ENCODE measurements around the gene IRF2. TPM values are rescaled to one million over a fixed set of nuclear protein-coding genes. Genes with fewer than 3 reads are reported as not detected.
A peak's percentile ranks its signal among the peaks of the same experiment; 100 is the strongest.

IRF2 gene
- total RNA-seq (ENCODE audit: low replicate concordance) = 19.7 and 23.6 TPM in 2 replicates
- long read RNA-seq, transcript IRF2-201 (9 exons, 2,303 nt) = major isoform, 5 of 11 reads
- long read RNA-seq, partial matches to known transcripts = 2 of 11 reads
- long read RNA-seq, other reads (novel, unspliced or antisense) = 4 of 11 reads

DNA sequence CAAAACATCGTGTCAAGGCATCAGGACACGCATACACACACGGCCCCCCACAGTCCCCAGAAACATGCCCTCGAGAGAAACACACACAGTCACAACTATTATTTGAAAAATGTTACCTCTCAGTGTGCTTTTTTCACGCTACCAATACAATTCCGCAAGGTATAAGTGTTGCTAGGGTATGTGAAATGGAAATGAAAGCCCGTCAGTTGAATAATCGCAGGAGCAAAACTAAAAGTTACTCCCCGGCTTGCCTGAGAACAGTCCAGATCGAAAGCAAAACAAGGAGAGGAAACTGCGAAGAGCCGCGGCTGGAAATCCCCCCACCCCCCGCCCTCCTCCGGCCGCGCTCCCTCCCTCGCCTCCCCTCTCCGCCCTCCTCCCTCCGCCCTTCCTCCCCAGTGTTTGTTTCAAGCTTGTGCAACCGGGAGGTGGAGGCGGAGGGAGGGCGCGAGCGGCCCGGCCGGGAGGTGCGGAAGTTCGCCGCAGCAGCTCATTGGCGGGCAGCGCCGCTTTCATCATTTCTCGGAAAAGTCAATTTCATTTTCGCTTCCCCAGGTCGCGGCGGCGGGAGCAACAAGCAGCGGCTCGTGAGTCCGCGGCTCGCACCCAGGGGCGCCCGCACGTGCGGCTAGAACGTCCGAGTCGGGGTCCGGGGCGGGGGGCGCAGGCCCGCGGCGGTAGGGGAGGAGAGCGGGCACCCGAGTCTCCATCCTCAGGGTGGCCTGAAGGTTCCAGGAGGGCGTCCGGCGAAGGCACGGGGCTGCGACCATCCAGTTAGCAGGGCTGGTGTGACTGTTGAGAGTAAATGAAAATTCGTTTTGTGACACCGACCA is at the start of gene IRF2:
Gene IRF2, minus strand, starts transcription at position 288 of the 833 bp plus-strand sequence. CDS start 45,486 bp downstream, outside the sequence.
- peak; percentile 91 for DNase-seq (ENCODE audit: extremely low spot score, unreplicated experiment)
- Mint-ChIP-seq H3K4me1 (ENCODE audit: unreplicated experiment) (peaks cover 35% of the 10 kb centered on the region), H3K9me3 (no peaks in the 10 kb centered on the region), H3K4me3 (peak within 1 kb of the TSS; percentile 100), H3K27me3 (no peaks in the 10 kb centered on the region), H3K36me3 (no peaks in the 10 kb centered on the region), H3K27ac (peak within 1 kb of the TSS; percentile 99)
- TF ChIP-seq, protein P1, sequence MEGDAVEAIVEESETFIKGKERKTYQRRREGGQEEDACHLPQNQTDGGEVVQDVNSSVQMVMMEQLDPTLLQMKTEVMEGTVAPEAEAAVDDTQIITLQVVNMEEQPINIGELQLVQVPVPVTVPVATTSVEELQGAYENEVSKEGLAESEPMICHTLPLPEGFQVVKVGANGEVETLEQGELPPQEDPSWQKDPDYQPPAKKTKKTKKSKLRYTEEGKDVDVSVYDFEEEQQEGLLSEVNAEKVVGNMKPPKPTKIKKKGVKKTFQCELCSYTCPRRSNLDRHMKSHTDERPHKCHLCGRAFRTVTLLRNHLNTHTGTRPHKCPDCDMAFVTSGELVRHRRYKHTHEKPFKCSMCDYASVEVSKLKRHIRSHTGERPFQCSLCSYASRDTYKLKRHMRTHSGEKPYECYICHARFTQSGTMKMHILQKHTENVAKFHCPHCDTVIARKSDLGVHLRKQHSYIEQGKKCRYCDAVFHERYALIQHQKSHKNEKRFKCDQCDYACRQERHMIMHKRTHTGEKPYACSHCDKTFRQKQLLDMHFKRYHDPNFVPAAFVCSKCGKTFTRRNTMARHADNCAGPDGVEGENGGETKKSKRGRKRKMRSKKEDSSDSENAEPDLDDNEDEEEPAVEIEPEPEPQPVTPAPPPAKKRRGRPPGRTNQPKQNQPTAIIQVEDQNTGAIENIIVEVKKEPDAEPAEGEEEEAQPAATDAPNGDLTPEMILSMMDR (conservative IDR thresholded peaks at IDR 0.05) = no peak

DNA sequence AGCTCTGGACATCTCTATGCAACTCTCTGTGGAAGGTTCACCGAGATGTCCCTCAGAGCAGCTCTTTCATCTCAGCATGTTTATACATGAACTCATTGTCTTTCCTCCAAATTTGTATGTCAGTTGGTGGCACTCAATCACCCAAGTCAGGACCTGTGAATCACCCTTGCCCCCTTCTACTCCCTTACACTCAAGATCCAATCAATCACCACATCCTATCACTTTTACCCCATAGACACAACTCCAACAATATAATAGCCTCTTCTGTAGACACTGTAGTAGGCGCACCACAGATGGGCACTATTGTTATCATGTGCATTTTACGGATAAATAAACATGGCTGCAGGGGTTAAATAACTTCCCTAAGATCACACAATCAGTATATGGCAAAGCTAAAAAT is 41.3 kb upstream of the IRF2 start:
- H3K27me3 Mint-ChIP-seq = peaks cover 8% of the 10 kb centered on the region
- no peak overlapping the region for H3K27ac Mint-ChIP-seq
- DNase-seq (ENCODE audit: extremely low spot score, unreplicated experiment) = no peak
- H3K4me1 Mint-ChIP-seq (ENCODE audit: unreplicated experiment) = no peaks in the 10 kb centered on the region
- H3K36me3 Mint-ChIP-seq = no peaks in the 10 kb centered on the region
- H3K9me3 Mint-ChIP-seq = peaks cover 5% of the 10 kb centered on the region
- TF ChIP-seq, protein P1 (conservative IDR thresholded peaks at IDR 0.05) = no peak
- H3K4me3 Mint-ChIP-seq = no peak overlapping the region

DNA sequence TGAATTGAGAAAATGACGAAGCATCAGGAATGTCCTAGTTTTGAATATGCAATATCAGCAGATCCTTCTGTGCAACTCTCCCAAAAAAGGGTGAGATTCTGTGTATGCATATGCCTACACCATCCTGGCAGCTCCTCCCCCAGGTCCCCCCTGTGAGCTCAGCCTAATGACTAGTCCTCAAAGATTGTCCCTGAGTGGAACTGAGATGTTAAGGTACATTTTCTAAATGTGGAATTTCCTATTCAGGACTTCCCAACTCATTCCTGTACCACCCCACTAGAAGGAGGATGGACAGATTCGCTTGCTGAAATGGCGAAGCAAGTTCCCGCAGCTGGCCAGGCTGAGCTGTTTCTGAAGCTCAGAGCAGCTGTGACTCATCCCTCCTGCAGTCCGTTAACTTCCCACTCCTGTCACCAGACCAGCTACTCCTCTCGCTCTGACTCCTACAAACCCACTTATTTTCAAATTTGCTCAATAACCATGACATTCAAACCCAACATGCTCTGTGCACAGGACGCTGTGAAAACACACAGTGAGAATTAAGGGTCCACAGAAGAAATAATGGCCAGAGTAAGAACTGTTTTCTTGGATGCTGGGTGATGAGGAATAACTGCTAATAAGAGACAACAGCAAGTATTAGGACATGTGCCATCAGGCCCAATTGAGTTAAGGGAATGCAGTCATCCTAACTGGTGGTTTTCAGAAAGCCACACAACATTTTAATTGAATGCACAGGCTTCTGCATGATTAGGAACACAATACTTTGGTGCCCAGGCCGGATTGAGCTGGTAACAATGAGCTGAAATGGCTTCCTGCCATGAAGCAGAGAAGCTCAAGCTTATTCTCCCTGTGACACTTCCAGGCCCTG is 40.0 kb upstream of the IRF2 start:
- no peak for DNase-seq (ENCODE audit: extremely low spot score, unreplicated experiment)
- H3K27ac Mint-ChIP-seq = no peak overlapping the region
- TF ChIP-seq, protein P1 (conservative IDR thresholded peaks at IDR 0.05) = no peak

DNA sequence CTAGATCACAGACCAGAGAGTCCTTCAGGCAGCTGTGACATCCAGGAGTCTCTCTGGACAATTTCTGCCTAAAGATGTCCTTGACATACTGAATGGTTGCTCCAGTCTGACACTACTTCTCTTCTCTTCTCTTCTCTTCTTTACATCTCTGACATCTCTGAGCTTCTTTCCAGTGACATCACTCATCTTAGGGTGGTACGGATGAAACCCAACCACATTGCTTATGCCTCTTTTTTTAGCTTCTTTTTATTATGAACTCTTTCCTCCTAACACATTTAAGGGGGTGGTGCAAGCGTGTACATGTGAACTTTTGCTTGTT is 39.4 kb upstream of the IRF2 start:
- no peak for DNase-seq (ENCODE audit: extremely low spot score, unreplicated experiment)
- no peak overlapping the region for H3K27ac Mint-ChIP-seq
- no peak overlapping the region for H3K4me3 Mint-ChIP-seq
- no peaks in the 10 kb centered on the region for H3K4me1 Mint-ChIP-seq (ENCODE audit: unreplicated experiment)
- H3K27me3 Mint-ChIP-seq = peaks cover 8% of the 10 kb centered on the region
- H3K9me3 Mint-ChIP-seq = peaks cover 12% of the 10 kb centered on the region
- TF ChIP-seq, protein P1 (conservative IDR thresholded peaks at IDR 0.05) = no peak
- H3K36me3 Mint-ChIP-seq = no peaks in the 10 kb centered on the region

More for the DNA sequence above, 40.0 kb upstream of the IRF2 start:
- H3K27me3 Mint-ChIP-seq = peaks cover 8% of the 10 kb centered on the region
- no peaks in the 10 kb centered on the region for H3K4me1 Mint-ChIP-seq (ENCODE audit: unreplicated experiment)
- H3K36me3 Mint-ChIP-seq = no peaks in the 10 kb centered on the region
- peaks cover 13% of the 10 kb centered on the region for H3K9me3 Mint-ChIP-seq
- no peak overlapping the region for H3K4me3 Mint-ChIP-seq

DNA sequence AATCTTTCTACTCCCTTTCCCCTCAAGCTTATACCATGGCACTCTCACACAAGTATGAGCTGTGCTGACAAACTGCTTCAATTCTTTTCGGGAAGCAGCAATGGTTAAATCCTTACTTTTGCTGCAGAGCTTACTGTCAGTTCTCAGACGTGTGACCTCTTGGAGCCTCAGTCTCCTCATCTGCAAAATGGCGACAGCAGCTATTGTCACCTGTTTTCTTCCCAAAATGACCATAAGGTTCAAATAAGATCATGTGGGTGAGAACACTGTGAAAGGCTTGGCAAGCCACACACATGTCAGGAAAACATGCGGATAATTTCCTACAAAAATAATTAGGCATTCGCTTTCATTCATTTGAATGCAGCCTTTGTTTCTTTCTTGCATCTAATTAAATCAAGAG is 36.8 kb upstream of the IRF2 start:
- H3K4me3 Mint-ChIP-seq = no peak overlapping the region
- H3K36me3 Mint-ChIP-seq = no peaks in the 10 kb centered on the region
- peaks cover 8% of the 10 kb centered on the region for H3K27me3 Mint-ChIP-seq
- TF ChIP-seq, protein P1 (conservative IDR thresholded peaks at IDR 0.05) = no peak
- H3K4me1 Mint-ChIP-seq (ENCODE audit: unreplicated experiment) = no peaks in the 10 kb centered on the region
- no peak for DNase-seq (ENCODE audit: extremely low spot score, unreplicated experiment)
- H3K27ac Mint-ChIP-seq = no peak overlapping the region
- H3K9me3 Mint-ChIP-seq = peaks cover 9% of the 10 kb centered on the region

Data from type B pancreatic cell (in vitro differentiated cells).